Loucy (cell line): ENCODE data around the gene THSD8.

Source experiments
- H2AFZ ChIP-seq: fragments of 200-600 bp; sonication (generic); 2 replicates; pipeline ENCODE4 v1.6.0; 2016; ENCODE audit warnings: antibody characterized with exemption, mild to moderate bottlenecking, low read length, moderate library complexity
- H3F3A ChIP-seq: fragments of 200-600 bp; 2 replicates; pipeline ENCODE4 v1.6.0; 2016; ENCODE audit warnings: antibody characterized with exemption, low read depth, mild to moderate bottlenecking
- H3K27me3 ChIP-seq: fragments of 200-600 bp; sonication (generic); 2 replicates; pipeline ENCODE4 v1.6.1; 2014; ENCODE audit warnings: low read length, mild to moderate bottlenecking; ENCODE audit not compliant: insufficient read depth, poor library complexity, severe bottlenecking
- H3K36me3 ChIP-seq: fragments of 200-600 bp; sonication (generic); 2 replicates; pipeline ENCODE4 v1.6.1; 2016; ENCODE audit warnings: low read length; ENCODE audit not compliant: insufficient read depth
- H3K4me1 ChIP-seq: fragments of 200-600 bp; sonication (generic); 2 replicates; pipeline ENCODE4 v1.5.1; 2014; ENCODE audit warnings: low read length, mild to moderate bottlenecking; ENCODE audit not compliant: insufficient read depth, poor library complexity, severe bottlenecking
- H3K4me2 ChIP-seq: fragments of 200-600 bp; sonication (generic); 2 replicates; pipeline ENCODE4 v1.6.0; 2014; ENCODE audit warnings: antibody characterized with exemption, low read length, low read depth, mild to moderate bottlenecking; ENCODE audit not compliant: poor library complexity, severe bottlenecking
- H3K4me3 ChIP-seq: fragments of 200-600 bp; sonication (generic); 2 replicates; pipeline ENCODE4 v1.5.1; 2014; ENCODE audit warnings: low read length, mild to moderate bottlenecking, mixed read lengths; ENCODE audit not compliant: poor library complexity, severe bottlenecking
- H3K79me2 ChIP-seq: fragments of 200-600 bp; sonication (generic); 2 replicates; pipeline ENCODE4 v1.6.1; 2014; ENCODE audit warnings: low read length; ENCODE audit not compliant: insufficient read depth
- H3K9ac ChIP-seq: fragments of 200-600 bp; sonication (generic); 2 replicates; pipeline ENCODE4 v1.6.0; 2014; ENCODE audit warnings: mild to moderate bottlenecking, low read depth, low read length, moderate library complexity; ENCODE audit not compliant: poor library complexity, severe bottlenecking
- H3K9me2 ChIP-seq: fragments of 200-600 bp; sonication (generic); replicated peaks from 2 replicates; pipeline ENCODE4 v1.6.1; 2016; ENCODE audit warnings: low read depth, low read length, mixed read lengths
- H3K9me3 ChIP-seq: fragments of 200-600 bp; sonication (generic); 2 replicates; pipeline ENCODE4 v1.6.1; 2014; ENCODE audit warnings: mild to moderate bottlenecking, antibody characterized with exemption, low read length, low read depth; ENCODE audit not compliant: insufficient read depth
- H4K20me1 ChIP-seq: fragments of 200-600 bp; sonication (generic); 2 replicates; pipeline ENCODE4 v1.6.0; 2014; ENCODE audit warnings: antibody characterized with exemption, low read length, mild to moderate bottlenecking; ENCODE audit not compliant: insufficient read depth, poor library complexity, severe bottlenecking
- EZH2phosphoT487 ChIP-seq: fragments of 200-600 bp; IDR thresholded peaks from 2 replicates; pipeline ENCODE4 v1.6.1; 2018; ENCODE audit warnings: antibody characterized with exemption, mild to moderate bottlenecking, moderate library complexity, borderline replicate concordance
- TF ChIP-seq, protein P1 (sequence below): fragments of 200-600 bp; sonication (generic); conservative IDR thresholded peaks from 2 replicates; pipeline ENCODE4 v1.5.1; 2014; ENCODE audit warnings: mild to moderate bottlenecking, antibody characterized with exemption, low read length

Gene THSD8

GRCh38 chr19:12799742-12800465 lies 2.0 kb upstream of the THSD8 start:
- Histone ChIP-seq H3F3A (no peaks in the 10 kb centered on the region), H4K20me1 (peaks cover 15% of the 10 kb centered on the region), H3K4me2 (peak overlapping the region; percentile 88)

DNA sequence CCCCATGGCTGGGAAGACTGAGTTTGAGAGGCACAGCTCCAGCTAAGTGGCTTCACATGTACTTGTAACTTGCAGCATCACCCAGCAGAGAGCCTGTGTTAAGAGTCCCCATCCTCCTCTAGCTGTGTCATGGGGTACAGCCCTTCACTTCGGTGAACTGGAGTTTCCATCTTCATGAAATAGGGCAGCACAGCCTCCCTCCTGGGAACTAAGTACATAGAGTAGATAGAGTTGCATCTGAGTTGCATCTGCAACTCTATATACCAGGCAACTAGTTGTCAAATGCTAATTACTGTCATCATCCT lies 1.5 kb upstream of the THSD8 start:
- no peaks in the 10 kb centered on the region for H3F3A ChIP-seq
- TF ChIP-seq, protein P1, sequence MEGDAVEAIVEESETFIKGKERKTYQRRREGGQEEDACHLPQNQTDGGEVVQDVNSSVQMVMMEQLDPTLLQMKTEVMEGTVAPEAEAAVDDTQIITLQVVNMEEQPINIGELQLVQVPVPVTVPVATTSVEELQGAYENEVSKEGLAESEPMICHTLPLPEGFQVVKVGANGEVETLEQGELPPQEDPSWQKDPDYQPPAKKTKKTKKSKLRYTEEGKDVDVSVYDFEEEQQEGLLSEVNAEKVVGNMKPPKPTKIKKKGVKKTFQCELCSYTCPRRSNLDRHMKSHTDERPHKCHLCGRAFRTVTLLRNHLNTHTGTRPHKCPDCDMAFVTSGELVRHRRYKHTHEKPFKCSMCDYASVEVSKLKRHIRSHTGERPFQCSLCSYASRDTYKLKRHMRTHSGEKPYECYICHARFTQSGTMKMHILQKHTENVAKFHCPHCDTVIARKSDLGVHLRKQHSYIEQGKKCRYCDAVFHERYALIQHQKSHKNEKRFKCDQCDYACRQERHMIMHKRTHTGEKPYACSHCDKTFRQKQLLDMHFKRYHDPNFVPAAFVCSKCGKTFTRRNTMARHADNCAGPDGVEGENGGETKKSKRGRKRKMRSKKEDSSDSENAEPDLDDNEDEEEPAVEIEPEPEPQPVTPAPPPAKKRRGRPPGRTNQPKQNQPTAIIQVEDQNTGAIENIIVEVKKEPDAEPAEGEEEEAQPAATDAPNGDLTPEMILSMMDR: no peak
- TF ChIP-seq EZH2phosphoT487: no peak
- H3K36me3 ChIP-seq: peaks cover 6% of the 10 kb centered on the region; the same call in 1 of the 2 replicates
- peak overlapping the region; percentile 88 for H3K4me2 ChIP-seq
- H3K9ac ChIP-seq: peak overlapping the region; percentile 93
- H3K4me3 ChIP-seq: peak overlapping the region; percentile 89
- peaks cover 15% of the 10 kb centered on the region for H4K20me1 ChIP-seq
- no peaks in the 10 kb centered on the region for H3K27me3 ChIP-seq
- H3K9me2 ChIP-seq: no peaks in the 10 kb centered on the region
- no peaks in the 10 kb centered on the region for H3K9me3 ChIP-seq
- peaks cover 23% of the 10 kb centered on the region for H3K4me1 ChIP-seq
- H3K79me2 ChIP-seq: peaks cover 35% of the 10 kb centered on the region
- no peak overlapping the region for H2AFZ ChIP-seq

More at GRCh38 chr19:12799742-12800465, 2.0 kb upstream of the THSD8 start:
- no peaks in the 10 kb centered on the region for H3K9me3 ChIP-seq
- H3K9ac ChIP-seq: peak overlapping the region; percentile 93
- H3K79me2 ChIP-seq: peaks cover 35% of the 10 kb centered on the region
- no peak overlapping the region for H2AFZ ChIP-seq
- no peaks in the 10 kb centered on the region for H3K9me2 ChIP-seq
- TF ChIP-seq, protein P1: no peak
- TF ChIP-seq EZH2phosphoT487: no peak
- H3K27me3 ChIP-seq: no peaks in the 10 kb centered on the region
- H3K4me3 ChIP-seq: peak overlapping the region; percentile 89
- H3K4me1 ChIP-seq: peaks cover 23% of the 10 kb centered on the region
- peaks cover 6% of the 10 kb centered on the region; the same call in 1 of the 2 replicates for H3K36me3 ChIP-seq

GRCh38 chr19:12800923-12801465 lies 875 bp upstream of the THSD8 start:
- peaks cover 15% of the 10 kb centered on the region for H4K20me1 ChIP-seq
- peak overlapping the region; percentile 95 for H2AFZ ChIP-seq
- peaks cover 6% of the 10 kb centered on the region; the same call in 1 of the 2 replicates for H3K36me3 ChIP-seq
- peaks cover 35% of the 10 kb centered on the region for H3K79me2 ChIP-seq
- H3K4me2 ChIP-seq: peak overlapping the region; percentile 88
- peak overlapping the region; percentile 93 for H3K9ac ChIP-seq
- no peaks in the 10 kb centered on the region for H3K27me3 ChIP-seq
- no peaks in the 10 kb centered on the region for H3K9me3 ChIP-seq
- peak overlapping the region; percentile 89 for H3K4me3 ChIP-seq
- H3K4me1 ChIP-seq: peaks cover 24% of the 10 kb centered on the region
- no peaks in the 10 kb centered on the region for H3K9me2 ChIP-seq
- no peak for TF ChIP-seq EZH2phosphoT487
- TF ChIP-seq, protein P1: no peak
- no peaks in the 10 kb centered on the region for H3F3A ChIP-seq
